GM12878 (cell line): ENCODE data around the gene EXOSC10. TPM values are rescaled to one million over a fixed set of nuclear protein-coding genes. Genes with fewer than 3 reads are reported as not detected.
"Not testable (repeated sequence)": the region's sequence is repeated elsewhere in the genome, so short reads cannot be mapped to it uniquely, and the experiment has no call there.

Experiments used
- ATAC-seq: fragments of 200-7000 bp; cut with Tn5 transposase; 3 replicates; pipeline ENCODE4 v1.9.1; 2020; ENCODE audit warnings: mild to moderate bottlenecking, moderate library complexity
- BruUV-seq: library from RNA; stranded (reverse); fragments of 400-500 nt; replicated peaks from 2 replicates; lab custom pipeline; 2021; lab: Mats Ljungman, UMichigan
- CTCF ChIA-PET: fragments of 300-600 bp; sonication (Branson Sonifier 250); formaldehyde crosslinking; extraction: SDS; loops from one replicate; lab custom pipeline; 2021; ENCODE audit warnings: inconsistent platforms; lab: Yijun Ruan, JAX
- POLR2A ChIA-PET: fragments of 350-600 bp; formaldehyde crosslinking; extraction: SDS; loops from one replicate; lab custom pipeline; 2021; ENCODE audit warnings: inconsistent platforms; lab: Charles Lee
- RAD21 ChIA-PET: fragments of 300-600 bp; sonication (Branson Sonifier 250); formaldehyde crosslinking; loops from one replicate; lab custom pipeline; 2023; ENCODE audit warnings: antibody characterized with exemption; ENCODE audit not compliant: unreplicated experiment; lab: Charles Lee
- SMC1A ChIA-PET: fragments of 300-600 bp; sonication (Branson Sonifier 250); formaldehyde crosslinking; loops from one replicate; lab custom pipeline; 2023; ENCODE audit not compliant: unreplicated experiment, uncharacterized antibody; lab: Charles Lee
- DNase-seq: peaks from one replicate; pipeline ENCODE4 v3.0.0-alpha.2; 2011; ENCODE audit warnings: low read depth, low spot score
- FAIRE-seq: peaks from 3 replicates; lab custom pipeline; 2011; peaks lifted over from hg19 to GRCh38; lab: Jason Lieb, UNC
- H2AFZ ChIP-seq: 2 replicates; pipeline ENCODE4 v1.6.0; 2011; ENCODE audit warnings: low read depth, low read length, control low read depth; ENCODE audit not compliant: control insufficient read depth
- H3K27ac ChIP-seq: 2 replicates; pipeline ENCODE4 v1.5.1; 2011; ENCODE audit warnings: control low read depth; ENCODE audit not compliant: control insufficient read depth, insufficient read depth
- H3K27me3 ChIP-seq, 2 experiments: replicated peaks in 1 of 2; 2 replicates each; pipeline versions ENCODE4 v1.6.0 to v1.6.1; 2011; ENCODE audit warnings: low read length in 1 of 2; ENCODE audit not compliant: control insufficient read depth in 2 of 2, insufficient read depth in 2 of 2
- H3K36me3 ChIP-seq, 2 experiments: 2 replicates each; pipeline ENCODE4 v1.5.1; 2011; ENCODE audit warnings: low read length in 1 of 2; ENCODE audit not compliant: control insufficient read depth in 2 of 2, insufficient read depth in 2 of 2
- H3K4me1 ChIP-seq: 2 replicates; pipeline ENCODE4 v1.6.1; 2011; ENCODE audit warnings: mild to moderate bottlenecking, low read length, moderate library complexity, mixed read lengths; ENCODE audit not compliant: control insufficient read depth, insufficient read depth
- H3K4me2 ChIP-seq: 2 replicates; pipeline ENCODE4 v1.6.0; 2011; ENCODE audit warnings: control low read depth; ENCODE audit not compliant: control insufficient read depth, insufficient read depth
- H3K4me3 ChIP-seq: fragments of 200-600 bp; sonication (generic); 2 replicates; pipeline ENCODE4 v1.5.1; 2016
- H3K79me2 ChIP-seq: 2 replicates; pipeline ENCODE4 v1.6.0; 2011; ENCODE audit warnings: low read length; ENCODE audit not compliant: control insufficient read depth, insufficient read depth
- H3K9ac ChIP-seq: 2 replicates; pipeline ENCODE4 v1.8.0; 2011; ENCODE audit warnings: low read length, control low read depth, mixed read lengths; ENCODE audit not compliant: control insufficient read depth, insufficient read depth
- H3K9me3 ChIP-seq: replicated peaks from 3 replicates; pipeline ENCODE4 v1.5.1; 2011; ENCODE audit warnings: mild to moderate bottlenecking, low read length; ENCODE audit not compliant: control insufficient read depth, insufficient read depth
- H4K20me1 ChIP-seq: 2 replicates; pipeline ENCODE4 v1.6.0; 2011; ENCODE audit not compliant: control insufficient read depth, insufficient read depth
- BHLHE40 ChIP-seq, 2 experiments: fragments of 450-650 bp in 1 of 2; IDR thresholded peaks; 2 replicates each; pipeline ENCODE4 v1.6.1; 2011 to 2017; ENCODE audit warnings: low read depth in 2 of 2, borderline replicate concordance in 1 of 2, improper control_type of control experiment in 1 of 2, low read length in 1 of 2, mild to moderate bottlenecking in 1 of 2
- IKZF1 ChIP-seq: fragments of 450-650 bp; conservative IDR thresholded peaks from 2 replicates; pipeline ENCODE4 v1.6.1; 2017; ENCODE audit warnings: antibody characterized with exemption, mild to moderate bottlenecking
- IKZF2 ChIP-seq, 2 experiments: fragments of 450-650 bp; IDR thresholded peaks; 2 replicates each; pipeline ENCODE4 v1.6.1; 2017; ENCODE audit warnings: mild to moderate bottlenecking in 2 of 2, moderate library complexity in 2 of 2
- JUNB ChIP-seq: IDR thresholded peaks from 2 replicates; pipeline ENCODE4 v1.6.1; 2016; ENCODE audit warnings: antibody characterized with exemption, mild to moderate bottlenecking
- NFIC ChIP-seq: IDR thresholded peaks from 2 replicates; pipeline ENCODE4 v1.6.1; 2012; ENCODE audit warnings: low read depth, mild to moderate bottlenecking, inconsistent platforms, low read length, moderate library complexity
- NR2F1 ChIP-seq: fragments of 450-650 bp; conservative IDR thresholded peaks from 2 replicates; pipeline ENCODE4 v1.6.1; 2017; ENCODE audit warnings: mild to moderate bottlenecking
- ZNF217 ChIP-seq: fragments of 450-650 bp; IDR thresholded peaks from 2 replicates; pipeline ENCODE4 v1.6.1; 2017; ENCODE audit warnings: antibody characterized with exemption, mild to moderate bottlenecking
- WGBS: methylation state at CpG from one replicate; pipeline ENCODE4 v1.1.6; 2016; ENCODE audit warnings: low lambda C conversion rate; ENCODE audit not compliant: insufficient replicate concordance, insufficient coverage; ENCODE audit errors: missing lambda C conversion rate; 5-methylcytosine and 5-hydroxymethylcytosine counted together
- in situ Hi-C: fragments of 300-500 bp; cut with MboI; formaldehyde crosslinking; loops from 9 replicates; pipeline ENCODE4 v1.14.3; 2018; ENCODE audit warnings: mixed read lengths
- intact Hi-C: fragments of 100-400 bp; cut with micrococcal nuclease; formaldehyde crosslinking; loops from one replicate; pipeline ENCODE4 v1.14.2; 2022; ENCODE audit not compliant: unreplicated experiment
- polyA plus RNA-seq, 11 experiments: library from polyadenylated mRNA; depleted of rRNA in 4 of 11; unstranded in 6 of 11; stranded (reverse) in 5 of 11; fragments of >200 nt; fragmentation: Nextera tagmentation in 4 of 11; fragmentation: Illumina TruSeq in 1 of 11; extraction: Ambion mirVana in 4 of 11; extraction: Trizol in 1 of 11; gene quantifications; 1 replicate in 1 of 11; 2 replicates in 10 of 11; pipeline versions ENCODE4 v1.2.1 to v1.2.3, GENCODE V29; 2011 to 2016; ENCODE audit warnings: inconsistent platforms in 2 of 11, missing spikeins in 2 of 11, low read depth in 1 of 11
- total RNA-seq, 4 experiments: library from RNA; depleted of rRNA in 3 of 4; stranded (reverse); fragments of >200 nt in 3 of 4; fragmentation: Illumina TruSeq in 1 of 4; extraction: Trizol in 1 of 4; gene quantifications; 2 replicates each; pipeline versions ENCODE4 v1.2.1 to v1.2.3, GENCODE V29; 2013 to 2021
- TF ChIP-seq, protein P1 (sequence below): fragments of 450-650 bp; IDR thresholded peaks from 2 replicates; pipeline ENCODE4 v1.6.1; 2017; ENCODE audit warnings: mild to moderate bottlenecking, low read depth, inconsistent platforms; ENCODE audit not compliant: poor library complexity, severe bottlenecking
- TF ChIP-seq, protein P2 (sequence below): IDR thresholded peaks from 2 replicates; pipeline ENCODE4 v1.6.1; 2012; ENCODE audit warnings: low read length, inconsistent platforms
- TF ChIP-seq, protein P3 (sequence below): fragments of 450-650 bp; IDR thresholded peaks from 2 replicates; pipeline ENCODE4 v1.6.1; 2017; ENCODE audit warnings: low read depth, mild to moderate bottlenecking, moderate library complexity

Gene EXOSC10
- total and polyA plus RNA-seq, 10 of the 15 experiments (the other 5 are each of a cell fraction or from before 2014, with no cell fraction given), result 16.2 to 86.5 (median 66.4) TPM

- H3K79me2 ChIP-seq, DNase-seq, FAIRE-seq, BruUV-seq, H3K9ac ChIP-seq, H3K27me3 ChIP-seq, H2AFZ ChIP-seq, H3K9me3 ChIP-seq, H4K20me1 ChIP-seq, in situ Hi-C loops, intact Hi-C loops, H3K4me3 ChIP-seq, H3K4me2 ChIP-seq: not testable (repeated sequence)
- peaks cover 13% of the 10 kb centered on the region for H3K4me1 ChIP-seq
- ChIA-PET POLR2A (interaction anchor here (0.6 kb wide), 1 partner anchor 87 kb away, joined by 3 read pairs; no protein-coding TSS in a partner anchor), SMC1A (interaction anchor here (0.7 to 2.7 kb wide), 4 partner anchors 13 to 35 kb away, joined by 3 to 35 read pairs (median 8); partner anchors contain the start of gene EXOSC10), RAD21 (interaction anchor here (4.6 kb wide), 1 partner anchor 36 kb away, joined by 52 read pairs; no protein-coding TSS in a partner anchor), CTCF (interaction anchor here (0.9 to 6.3 kb wide), 6 partner anchors 10 to 579 kb away, joined by 3 to 57 read pairs (median 4); no protein-coding TSS in a partner anchor)
- peak; percentile 90 for ATAC-seq
- 5% methylated on average over 7 of the region's 7 CpGs for WGBS
- peaks cover 32 to 35% of the 10 kb centered on the region in 2 experiments for H3K36me3 ChIP-seq
- TF ChIP-seq, protein P1, sequence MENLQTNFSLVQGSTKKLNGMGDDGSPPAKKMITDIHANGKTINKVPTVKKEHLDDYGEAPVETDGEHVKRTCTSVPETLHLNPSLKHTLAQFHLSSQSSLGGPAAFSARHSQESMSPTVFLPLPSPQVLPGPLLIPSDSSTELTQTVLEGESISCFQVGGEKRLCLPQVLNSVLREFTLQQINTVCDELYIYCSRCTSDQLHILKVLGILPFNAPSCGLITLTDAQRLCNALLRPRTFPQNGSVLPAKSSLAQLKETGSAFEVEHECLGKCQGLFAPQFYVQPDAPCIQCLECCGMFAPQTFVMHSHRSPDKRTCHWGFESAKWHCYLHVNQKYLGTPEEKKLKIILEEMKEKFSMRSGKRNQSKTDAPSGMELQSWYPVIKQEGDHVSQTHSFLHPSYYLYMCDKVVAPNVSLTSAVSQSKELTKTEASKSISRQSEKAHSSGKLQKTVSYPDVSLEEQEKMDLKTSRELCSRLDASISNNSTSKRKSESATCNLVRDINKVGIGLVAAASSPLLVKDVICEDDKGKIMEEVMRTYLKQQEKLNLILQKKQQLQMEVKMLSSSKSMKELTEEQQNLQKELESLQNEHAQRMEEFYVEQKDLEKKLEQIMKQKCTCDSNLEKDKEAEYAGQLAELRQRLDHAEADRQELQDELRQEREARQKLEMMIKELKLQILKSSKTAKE, result peak; percentile 65
- TF ChIP-seq, protein P2, sequence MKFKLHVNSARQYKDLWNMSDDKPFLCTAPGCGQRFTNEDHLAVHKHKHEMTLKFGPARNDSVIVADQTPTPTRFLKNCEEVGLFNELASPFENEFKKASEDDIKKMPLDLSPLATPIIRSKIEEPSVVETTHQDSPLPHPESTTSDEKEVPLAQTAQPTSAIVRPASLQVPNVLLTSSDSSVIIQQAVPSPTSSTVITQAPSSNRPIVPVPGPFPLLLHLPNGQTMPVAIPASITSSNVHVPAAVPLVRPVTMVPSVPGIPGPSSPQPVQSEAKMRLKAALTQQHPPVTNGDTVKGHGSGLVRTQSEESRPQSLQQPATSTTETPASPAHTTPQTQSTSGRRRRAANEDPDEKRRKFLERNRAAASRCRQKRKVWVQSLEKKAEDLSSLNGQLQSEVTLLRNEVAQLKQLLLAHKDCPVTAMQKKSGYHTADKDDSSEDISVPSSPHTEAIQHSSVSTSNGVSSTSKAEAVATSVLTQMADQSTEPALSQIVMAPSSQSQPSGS, result 0 out of 2 replicates have a peak, but pooled peaks have one; percentile 27
- TF ChIP-seq NR2F1 (peak; percentile 48; the same call in 1 of the 2 replicates), IKZF1 (peak; percentile 12; the same call in 1 of the 2 replicates), BHLHE40 (IDR thresholded peaks at IDR 0.05; ENCODE audit: borderline replicate concordance in 1 of 2, low read depth in 2 of 2, low read length in 1 of 2) (peak; percentile 33 to 69; a peak in 2 of 4 replicates), NFIC (peak; percentile 38), IKZF2 (IDR thresholded peaks at IDR 0.05) (peak; percentile 27 to 43; a peak in 1 of 4 replicates), JUNB (peak; percentile 77), ZNF217 (peak; percentile 56; the same call in 1 of the 2 replicates)
- TF ChIP-seq, protein P3, sequence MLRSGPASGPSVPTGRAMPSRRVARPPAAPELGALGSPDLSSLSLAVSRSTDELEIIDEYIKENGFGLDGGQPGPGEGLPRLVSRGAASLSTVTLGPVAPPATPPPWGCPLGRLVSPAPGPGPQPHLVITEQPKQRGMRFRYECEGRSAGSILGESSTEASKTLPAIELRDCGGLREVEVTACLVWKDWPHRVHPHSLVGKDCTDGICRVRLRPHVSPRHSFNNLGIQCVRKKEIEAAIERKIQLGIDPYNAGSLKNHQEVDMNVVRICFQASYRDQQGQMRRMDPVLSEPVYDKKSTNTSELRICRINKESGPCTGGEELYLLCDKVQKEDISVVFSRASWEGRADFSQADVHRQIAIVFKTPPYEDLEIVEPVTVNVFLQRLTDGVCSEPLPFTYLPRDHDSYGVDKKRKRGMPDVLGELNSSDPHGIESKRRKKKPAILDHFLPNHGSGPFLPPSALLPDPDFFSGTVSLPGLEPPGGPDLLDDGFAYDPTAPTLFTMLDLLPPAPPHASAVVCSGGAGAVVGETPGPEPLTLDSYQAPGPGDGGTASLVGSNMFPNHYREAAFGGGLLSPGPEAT, result peak; percentile 24; the same call in 1 of the 2 replicates
- H3K27ac ChIP-seq, result peak overlapping the region; percentile 62
Measured at GRCh38 chr1:11073398-11073797, 26.3 kb downstream of the EXOSC10 start.
